ENCODE results near the gene ZNF618.

DNA sequence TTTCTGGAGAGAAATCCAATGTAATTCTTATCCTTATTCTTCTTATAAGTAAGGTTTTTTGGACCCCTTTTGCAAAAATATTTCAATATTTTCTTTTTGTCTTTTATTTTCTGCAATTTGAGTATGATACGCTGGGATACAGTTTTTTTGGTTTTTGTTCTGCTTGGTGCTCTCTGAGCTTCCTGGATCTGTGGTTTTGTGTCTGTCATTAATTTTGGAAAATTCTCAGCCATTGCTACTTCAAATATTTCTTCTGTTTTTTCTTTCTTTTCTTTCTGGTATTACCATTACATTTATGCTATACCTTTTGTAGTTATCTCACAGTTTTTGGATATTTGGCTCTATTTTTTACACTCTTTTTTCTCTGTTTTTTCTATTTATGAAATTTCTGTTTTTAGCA lies 50.1 kb downstream of the ZNF618 start:
- TF ChIP-seq EZH2 (IDR thresholded peaks at IDR 0.05; ENCODE audit: borderline replicate concordance, low read depth, low read length, poor library complexity, severe bottlenecking), result no peak
- TF ChIP-seq, protein P1, sequence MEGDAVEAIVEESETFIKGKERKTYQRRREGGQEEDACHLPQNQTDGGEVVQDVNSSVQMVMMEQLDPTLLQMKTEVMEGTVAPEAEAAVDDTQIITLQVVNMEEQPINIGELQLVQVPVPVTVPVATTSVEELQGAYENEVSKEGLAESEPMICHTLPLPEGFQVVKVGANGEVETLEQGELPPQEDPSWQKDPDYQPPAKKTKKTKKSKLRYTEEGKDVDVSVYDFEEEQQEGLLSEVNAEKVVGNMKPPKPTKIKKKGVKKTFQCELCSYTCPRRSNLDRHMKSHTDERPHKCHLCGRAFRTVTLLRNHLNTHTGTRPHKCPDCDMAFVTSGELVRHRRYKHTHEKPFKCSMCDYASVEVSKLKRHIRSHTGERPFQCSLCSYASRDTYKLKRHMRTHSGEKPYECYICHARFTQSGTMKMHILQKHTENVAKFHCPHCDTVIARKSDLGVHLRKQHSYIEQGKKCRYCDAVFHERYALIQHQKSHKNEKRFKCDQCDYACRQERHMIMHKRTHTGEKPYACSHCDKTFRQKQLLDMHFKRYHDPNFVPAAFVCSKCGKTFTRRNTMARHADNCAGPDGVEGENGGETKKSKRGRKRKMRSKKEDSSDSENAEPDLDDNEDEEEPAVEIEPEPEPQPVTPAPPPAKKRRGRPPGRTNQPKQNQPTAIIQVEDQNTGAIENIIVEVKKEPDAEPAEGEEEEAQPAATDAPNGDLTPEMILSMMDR (conservative IDR thresholded peaks at IDR 0.05; ENCODE audit: low read depth, low read length), result no peak

Data from A673 (cell line).